GM11168 (cell line): ENCODE data around the gene RASL10B.

Source experiments
- in situ Hi-C: fragments of 300-500 bp; cut with MboI; formaldehyde crosslinking; loops from one replicate; pipeline ENCODE4 v1.12.0; 2022; ENCODE audit warnings: low sequenced_read_pairs; ENCODE audit not compliant: unreplicated experiment

The RASL10B gene

GRCh38 chr17:35780950-35781349, 49.5 kb downstream of the RASL10B start:
- in situ Hi-C loops, result no loop called here

GRCh38 chr17:35784895-35785294, 53.5 kb downstream of the RASL10B start:
- in situ Hi-C loops, result no loop called here

- in situ Hi-C loops, result no loop called here
Measured at GRCh38 chr17:35786941-35787432, 55.5 kb downstream of the RASL10B start.

DNA sequence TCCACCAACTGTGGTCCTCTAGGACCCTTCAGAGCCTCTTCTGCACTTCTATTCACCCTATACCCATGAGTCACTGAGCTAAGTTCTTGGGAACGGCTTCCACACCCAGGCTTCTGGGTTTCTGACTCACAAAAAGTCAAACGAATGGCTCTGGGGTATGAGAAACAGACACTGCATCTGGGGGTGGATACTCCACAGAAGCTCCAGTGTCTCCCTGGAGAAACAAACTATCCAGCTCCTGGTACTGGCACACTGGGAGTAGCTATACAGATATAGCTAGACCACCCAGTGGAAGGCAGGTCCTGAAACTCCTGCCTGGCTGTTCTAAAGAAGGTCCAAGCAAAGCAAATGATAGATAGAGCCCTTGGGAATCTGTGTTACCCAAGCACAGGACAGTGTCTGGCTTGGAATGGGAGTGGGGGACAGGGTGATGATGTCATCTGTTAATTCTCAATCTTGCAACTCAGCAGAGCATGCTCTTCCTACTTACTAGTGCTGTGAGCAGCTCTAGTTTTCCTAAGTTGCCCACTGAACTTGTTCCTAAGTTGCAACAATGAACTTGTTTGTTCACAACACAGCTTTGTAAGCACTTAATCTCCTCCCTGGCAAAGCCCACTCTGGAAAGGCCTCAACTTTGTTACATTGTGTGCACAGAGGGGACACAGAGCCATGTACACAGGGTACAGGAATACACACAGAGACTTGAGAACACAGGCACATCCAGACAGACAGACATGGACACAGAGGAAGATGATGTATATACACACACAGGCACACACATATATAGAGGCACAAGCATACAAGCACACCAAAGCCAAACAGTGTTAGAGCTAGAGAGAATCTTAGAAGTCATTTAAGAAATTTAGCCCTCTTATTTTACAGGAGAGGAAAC, 57.3 kb downstream of the RASL10B start:
- in situ Hi-C loops, result no loop called here

- in situ Hi-C loops, result no loop called here
Measured at GRCh38 chr17:35790841-35791240, 59.4 kb downstream of the RASL10B start.

- in situ Hi-C loops, result no loop called here
Measured at GRCh38 chr17:35791681-35792350, 60.4 kb downstream of the RASL10B start.
